Type B pancreatic cell (in vitro differentiated cells): Measurements from ENCODE around the gene ILK. TPM values are rescaled to one million over a fixed set of nuclear protein-coding genes. Genes with fewer than 3 reads are reported as not detected.

Experiments used
- DNase-seq: peaks from one replicate; pipeline ENCODE4 v3.0.0; 2021; ENCODE audit warnings: mixed read lengths; ENCODE audit not compliant: unreplicated experiment; ENCODE audit errors: extremely low spot score
- H3K27ac Mint-ChIP-seq: 2 replicates; pipeline ENCODE4 v1.8.0; 2021; ENCODE audit warnings: mild to moderate bottlenecking, mixed read lengths
- H3K27me3 Mint-ChIP-seq: 2 replicates; pipeline ENCODE4 v1.8.0; 2021; ENCODE audit warnings: mixed read lengths
- H3K36me3 Mint-ChIP-seq: 2 replicates; pipeline ENCODE4 v1.8.0; 2021; ENCODE audit warnings: mixed read lengths
- H3K4me1 Mint-ChIP-seq: one replicate; pipeline ENCODE4 v1.8.0; 2021; ENCODE audit warnings: mixed read lengths; ENCODE audit not compliant: unreplicated experiment
- H3K4me3 Mint-ChIP-seq: 2 replicates; pipeline ENCODE4 v1.8.0; 2021; ENCODE audit warnings: mild to moderate bottlenecking, mixed read lengths
- H3K9me3 Mint-ChIP-seq: 2 replicates; pipeline ENCODE4 v1.8.0; 2021; ENCODE audit warnings: mixed read lengths
- CTCF ChIP-seq: fragments of 200-600 bp; sonication (generic); conservative IDR thresholded peaks from 2 replicates; pipeline ENCODE4 v1.5.0; 2021; ENCODE audit warnings: antibody characterized with exemption, mild to moderate bottlenecking
- long read RNA-seq: library from polyadenylated mRNA; unstranded; transcript quantifications from one replicate; pipeline ENCODE4 v2.0.0, GENCODE V29; 2020
- total RNA-seq: library from RNA; stranded (reverse); gene quantifications from 2 replicates; pipeline ENCODE4 v1.2.1, GENCODE V29; 2021; ENCODE audit warnings: low replicate concordance

The ILK gene
- total RNA-seq, result 92.7 and 135 TPM in 2 replicates
- long read RNA-seq, transcript ILK-203 (13 exons, 1,692 nt), result major isoform, 37 of 74 reads
- long read RNA-seq, transcript ILK-201 (13 exons, 1,802 nt), result minor isoform, 21 of 74 reads
- long read RNA-seq, partial matches to known transcripts, result 5 of 74 reads
- long read RNA-seq, other reads (novel, unspliced or antisense), result 7 of 74 reads

GRCh38 chr11:6603287-6604080 lies at the start of gene ILK, which contains the start of gene RRP8:
ILK (plus strand) TSS chr11:6603774; CDS start chr11:6604272, 498 bp downstream.
RRP8 (minus strand) TSS chr11:6603616; CDS start chr11:6603502, 114 bp downstream.
- Mint-ChIP-seq H3K27me3 (no peaks in the 10 kb centered on the region), H3K27ac (no peak within 1 kb of the TSS), H3K4me1 (peaks cover 26% of the 10 kb centered on the region), H3K4me3 (no peak within 1 kb of the TSS), H3K9me3 (no peaks in the 10 kb centered on the region), H3K36me3 (peaks cover 14% of the 10 kb centered on the region)
- no peak for TF ChIP-seq CTCF
- DNase-seq, result peak; percentile 92

GRCh38 chr11:6554828-6555706 lies 48.5 kb upstream of the ILK start:
- Mint-ChIP-seq H3K27me3 (no peaks in the 10 kb centered on the region), H3K4me1 (no peaks in the 10 kb centered on the region), H3K4me3 (no peak overlapping the region), H3K27ac (no peak overlapping the region), H3K9me3 (no peaks in the 10 kb centered on the region), H3K36me3 (no peaks in the 10 kb centered on the region)
- no peak for DNase-seq
- no peak for TF ChIP-seq CTCF

GRCh38 chr11:6556139-6556949 lies 47.2 kb upstream of the ILK start:
- H3K36me3 Mint-ChIP-seq, result no peaks in the 10 kb centered on the region
- no peak overlapping the region for H3K27ac Mint-ChIP-seq
- H3K4me1 Mint-ChIP-seq, result no peaks in the 10 kb centered on the region
- H3K4me3 Mint-ChIP-seq, result no peak overlapping the region
- no peak for DNase-seq
- H3K9me3 Mint-ChIP-seq, result no peaks in the 10 kb centered on the region
- H3K27me3 Mint-ChIP-seq, result no peaks in the 10 kb centered on the region
- no peak for TF ChIP-seq CTCF

GRCh38 chr11:6557063-6557462 lies 46.5 kb upstream of the ILK start:
- Mint-ChIP-seq H3K9me3 (no peaks in the 10 kb centered on the region), H3K4me1 (no peaks in the 10 kb centered on the region), H3K4me3 (no peak overlapping the region), H3K36me3 (no peaks in the 10 kb centered on the region), H3K27me3 (no peaks in the 10 kb centered on the region), H3K27ac (no peak overlapping the region)
- no peak for DNase-seq
- TF ChIP-seq CTCF, result no peak
